ENCODE measurements around the gene RPTOR.
A peak's percentile ranks its signal among the peaks of the same experiment; 100 is the strongest.

The RPTOR gene

DNA sequence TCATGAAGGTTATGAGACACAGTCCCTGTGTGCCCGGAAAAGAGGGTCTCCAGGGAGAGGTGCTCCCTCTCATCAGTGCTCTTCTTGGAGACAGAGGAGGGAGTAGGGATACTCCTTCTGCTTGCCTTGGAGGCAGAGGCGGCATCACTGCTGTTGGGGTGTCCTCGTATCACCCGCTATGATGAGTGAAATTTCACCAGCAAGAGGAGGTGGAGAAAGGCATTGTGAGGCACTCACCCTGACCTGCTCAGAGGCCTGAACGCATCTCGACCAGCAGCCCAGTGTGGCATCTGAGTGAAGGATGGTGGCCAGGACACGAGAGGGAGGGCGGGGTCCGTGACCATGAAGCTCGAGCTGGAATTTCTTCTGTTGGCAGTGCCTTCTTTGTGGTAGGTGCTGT is 224.9 kb downstream of the RPTOR start:
- DNase-seq, result no peak

DNA sequence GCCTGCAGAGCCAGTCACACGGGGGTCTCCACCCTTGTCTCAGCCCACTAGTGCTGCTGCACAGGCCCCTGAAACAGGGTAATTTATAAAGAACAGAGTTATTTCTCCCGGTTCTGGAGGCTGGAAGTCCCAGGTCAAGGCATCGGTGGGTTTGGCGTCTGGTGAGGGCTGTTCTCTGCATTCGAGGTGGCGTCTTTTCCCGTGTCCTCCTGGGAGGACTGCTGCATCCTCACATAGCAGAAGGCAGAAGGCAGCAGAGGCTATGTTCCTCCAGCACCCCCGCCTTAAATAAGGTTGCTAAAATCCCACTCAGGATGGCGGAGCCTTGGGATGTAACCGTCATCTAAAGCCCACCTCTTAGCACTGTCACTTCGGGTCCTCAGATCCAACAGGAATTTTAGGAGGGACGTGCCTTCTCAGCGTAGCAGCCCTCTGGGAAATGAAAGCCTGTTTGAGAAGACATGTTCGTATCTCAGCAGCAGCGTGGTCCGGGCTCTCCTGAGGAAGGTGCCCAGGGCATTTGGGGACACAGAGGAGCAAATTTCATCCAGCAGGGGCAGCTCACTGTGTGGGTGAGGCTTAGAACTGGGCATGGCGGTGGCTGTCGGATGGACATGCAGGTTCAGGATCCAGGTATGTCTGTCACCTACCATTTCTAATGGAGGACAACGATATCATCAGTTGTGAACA is 225.4 kb downstream of the RPTOR start:
- no peak for DNase-seq

DNA sequence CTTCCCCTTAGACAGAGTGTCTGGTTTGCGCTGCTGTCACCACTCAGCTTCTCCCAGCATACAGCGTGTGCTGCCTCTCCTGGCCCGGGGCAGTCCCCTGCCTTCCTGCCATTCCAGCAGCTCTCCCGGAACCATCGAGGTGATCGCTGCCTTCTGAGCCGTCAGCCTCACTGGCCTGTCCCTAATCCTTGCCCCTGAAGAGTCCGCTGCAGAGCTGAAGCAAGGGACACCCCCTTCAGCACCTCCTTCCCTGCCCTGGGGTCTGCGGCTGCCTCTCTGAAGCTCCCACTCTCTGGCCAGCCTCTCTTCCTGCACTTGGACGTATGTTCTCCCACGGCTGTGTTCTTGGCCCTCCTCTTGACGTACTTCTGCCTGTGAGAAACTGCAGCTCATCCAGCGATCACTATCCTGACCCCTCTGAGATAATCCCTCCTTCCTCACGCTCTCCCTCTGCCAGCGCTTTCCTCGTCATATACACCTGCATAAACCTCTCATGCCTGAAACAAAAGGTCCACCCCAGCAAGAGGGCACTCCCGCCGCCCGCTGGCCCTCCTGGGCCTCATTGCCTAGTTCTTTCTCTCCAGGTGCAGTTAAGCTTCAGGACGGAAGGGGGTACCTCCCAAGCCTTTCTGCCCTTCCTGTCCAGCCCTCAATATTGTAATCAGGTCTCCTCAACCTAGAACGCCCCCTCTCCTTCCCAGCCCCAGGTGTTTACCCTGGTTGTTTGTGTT is 226.4 kb downstream of the RPTOR start:
- DNase-seq, result no peak

DNA sequence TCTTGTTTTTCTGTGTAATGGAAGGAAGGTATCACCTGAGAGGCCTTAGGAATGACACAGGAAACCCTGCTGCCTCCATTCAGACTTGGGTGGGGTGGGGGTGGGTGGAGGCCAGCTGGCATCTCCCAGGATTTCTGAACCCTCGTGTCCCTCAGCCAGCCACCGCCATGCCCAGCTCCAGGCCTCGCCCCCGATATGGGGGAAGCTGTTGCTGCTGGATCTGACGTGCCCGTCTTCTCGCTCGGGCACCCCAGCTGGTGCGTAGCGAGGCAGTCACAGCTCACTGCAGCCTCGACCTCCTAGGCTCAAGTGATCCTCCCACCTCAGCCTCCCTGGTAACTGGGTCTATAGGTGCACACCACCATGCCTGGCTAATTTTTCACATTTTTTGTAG is 227.0 kb downstream of the RPTOR start:
- no peak for DNase-seq

DNA sequence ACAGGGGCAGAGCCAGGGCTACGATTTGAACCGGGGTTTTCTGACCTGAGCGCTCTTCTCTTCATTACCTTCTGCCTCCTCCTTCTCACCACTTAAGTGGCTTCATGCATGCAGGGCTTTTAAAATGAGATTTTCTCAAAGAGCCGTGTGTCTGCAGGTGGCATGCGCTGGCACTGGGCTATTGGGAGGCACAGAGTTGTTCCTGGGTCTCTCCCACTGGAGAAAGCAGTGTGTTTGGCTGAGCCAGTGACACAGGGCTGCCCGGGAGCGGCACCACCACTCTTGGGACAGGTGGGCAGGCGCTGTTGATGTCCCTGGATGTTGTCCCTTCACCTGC is 228.2 kb downstream of the RPTOR start:
- no peak for DNase-seq

DNA sequence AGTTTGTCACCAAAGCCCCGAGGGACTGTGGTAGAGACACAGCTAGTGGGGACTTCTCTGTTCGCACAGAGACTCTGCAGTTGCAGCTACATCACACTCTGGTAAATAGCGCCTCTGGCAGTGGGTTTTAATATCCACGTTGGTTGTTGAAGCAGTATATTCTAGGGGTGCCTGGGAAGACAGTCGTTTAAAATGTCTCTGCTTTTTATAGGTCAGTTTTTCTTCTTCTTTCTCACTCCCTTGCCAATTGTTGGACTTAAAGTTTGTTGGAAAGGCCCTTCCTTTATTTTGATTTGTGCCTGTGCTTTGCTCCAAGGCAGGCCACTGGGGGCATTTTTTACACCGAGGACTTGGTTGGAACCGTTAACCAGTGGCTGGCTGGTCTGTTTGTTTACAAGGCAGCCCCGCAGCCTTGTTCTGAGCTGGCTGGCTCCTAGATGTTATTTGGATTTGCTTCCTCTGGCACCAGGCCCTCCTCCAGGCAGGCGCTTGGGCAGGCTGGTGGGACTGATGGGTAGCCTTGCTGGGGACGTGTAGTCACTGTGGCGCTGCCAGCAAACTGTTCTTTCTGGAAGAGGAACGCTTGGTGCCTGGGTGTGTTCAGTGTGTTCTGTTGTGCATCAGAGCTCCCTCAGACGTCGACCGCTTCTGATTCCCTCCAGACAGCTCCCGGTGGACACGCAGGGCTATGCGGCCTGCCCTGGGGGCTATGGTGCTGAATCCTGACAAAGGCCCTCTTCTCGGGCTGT is 228.8 kb downstream of the RPTOR start:
- DNase-seq, result no peak

DNA sequence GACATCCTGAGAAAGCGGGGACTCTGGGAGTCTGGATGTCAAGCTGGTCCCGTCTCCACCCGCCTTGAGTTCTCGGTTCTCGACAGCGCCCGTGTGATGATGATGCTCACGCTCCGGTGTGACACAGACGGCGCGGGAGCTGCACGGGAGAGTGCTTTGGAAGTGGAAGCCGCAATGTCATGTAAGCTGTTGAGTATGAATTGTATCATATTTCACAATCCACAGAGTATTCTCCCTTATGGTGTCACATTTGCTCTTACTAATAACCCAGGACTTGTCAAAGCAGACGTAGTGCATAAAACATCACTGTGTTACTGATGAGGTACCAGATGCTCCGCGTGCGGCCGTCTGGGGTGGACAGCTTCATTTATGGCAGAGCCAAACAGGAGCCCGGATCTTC is 229.5 kb downstream of the RPTOR start:
- DNase-seq, result peak; percentile 35

DNA sequence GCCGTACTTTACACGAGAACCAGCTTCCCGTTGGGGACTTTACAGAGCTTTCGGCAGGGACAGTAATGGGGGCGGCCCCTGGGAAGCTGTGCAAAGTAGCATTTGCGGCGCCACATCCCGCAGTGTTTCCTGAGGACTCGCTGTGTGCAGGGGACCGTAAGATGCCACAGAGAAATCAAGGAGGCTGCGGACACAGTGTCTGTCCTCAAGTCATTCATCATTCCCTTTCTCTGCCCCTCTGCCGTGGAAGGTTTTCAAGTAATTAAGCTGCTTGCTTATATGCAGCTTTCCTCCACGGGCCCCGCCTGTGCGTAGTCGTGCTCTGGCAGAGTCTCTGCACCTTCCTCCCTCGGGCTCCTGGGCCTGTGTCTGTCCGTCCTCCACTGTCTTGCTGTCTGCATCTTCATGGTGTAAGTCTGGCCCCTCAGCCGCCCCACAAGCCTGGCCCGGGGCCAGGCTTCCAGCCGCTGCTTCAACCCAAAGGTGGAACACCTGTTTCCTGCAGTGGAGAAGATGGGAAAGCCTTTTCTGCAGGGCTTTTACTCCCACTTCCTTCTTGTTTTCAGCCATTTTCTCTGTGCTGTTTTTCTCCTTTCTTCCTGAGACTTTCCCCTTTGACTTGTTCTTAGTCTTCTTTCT is 230.1 kb downstream of the RPTOR start:
- DNase-seq, result no peak

DNA sequence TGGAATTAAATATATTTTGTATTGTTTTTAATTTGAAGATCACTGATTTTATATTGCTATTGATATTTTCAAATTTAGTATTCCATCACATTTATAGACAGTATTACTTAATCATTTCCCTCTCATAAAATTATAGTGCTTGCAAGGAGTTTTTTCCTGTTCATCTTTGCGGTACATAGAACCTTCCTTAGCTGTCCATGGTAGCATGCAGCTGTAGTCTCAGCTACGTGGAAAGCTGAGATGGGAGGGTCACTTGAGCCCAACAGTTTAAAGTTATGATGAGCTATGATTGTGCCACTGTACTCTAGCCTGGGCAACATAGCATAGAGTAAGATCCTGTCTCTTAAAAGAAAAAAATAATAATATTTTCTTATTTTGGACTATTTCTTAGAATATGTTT is 231.2 kb downstream of the RPTOR start:
- no peak for DNase-seq

DNA sequence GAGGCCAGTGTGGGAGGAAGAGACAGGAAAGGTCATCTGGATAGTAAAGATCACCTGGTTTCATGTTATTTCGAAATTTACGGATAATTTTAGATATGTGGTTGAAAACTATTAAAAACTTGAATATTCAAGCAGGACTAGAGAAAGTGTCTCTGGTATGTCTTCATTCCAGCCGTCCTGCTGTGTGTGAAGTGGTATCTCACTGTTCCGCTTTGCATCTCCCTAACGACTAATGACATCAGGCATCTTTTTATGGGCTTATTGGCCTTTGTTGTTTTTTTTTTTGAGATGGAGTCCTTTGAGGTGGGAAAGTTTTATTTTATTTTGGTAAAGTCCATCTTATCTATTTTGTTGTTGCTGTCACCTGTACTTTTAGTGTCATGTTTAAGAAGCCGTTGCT is 232.6 kb downstream of the RPTOR start:
- no peak for DNase-seq

DNA sequence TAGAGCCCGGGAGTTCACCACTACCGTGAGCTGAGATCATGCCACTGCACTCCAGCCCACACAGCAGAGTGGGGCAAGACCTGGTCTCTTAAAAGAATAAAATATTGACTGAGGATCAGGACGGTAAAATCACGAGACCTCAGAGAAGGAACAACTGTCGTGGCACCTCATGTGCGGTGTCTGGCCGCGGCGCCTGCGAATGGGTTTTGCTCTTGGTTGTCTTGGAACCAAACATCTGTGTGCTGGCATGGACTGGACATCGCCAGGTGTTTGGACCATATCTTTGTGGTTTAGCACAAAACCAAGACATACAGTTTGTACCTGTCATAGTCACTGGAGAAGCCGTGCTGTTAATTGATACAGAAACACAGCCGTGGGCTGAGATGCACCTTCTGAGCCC is 234.1 kb downstream of the RPTOR start:
- DNase-seq, result no peak

DNA sequence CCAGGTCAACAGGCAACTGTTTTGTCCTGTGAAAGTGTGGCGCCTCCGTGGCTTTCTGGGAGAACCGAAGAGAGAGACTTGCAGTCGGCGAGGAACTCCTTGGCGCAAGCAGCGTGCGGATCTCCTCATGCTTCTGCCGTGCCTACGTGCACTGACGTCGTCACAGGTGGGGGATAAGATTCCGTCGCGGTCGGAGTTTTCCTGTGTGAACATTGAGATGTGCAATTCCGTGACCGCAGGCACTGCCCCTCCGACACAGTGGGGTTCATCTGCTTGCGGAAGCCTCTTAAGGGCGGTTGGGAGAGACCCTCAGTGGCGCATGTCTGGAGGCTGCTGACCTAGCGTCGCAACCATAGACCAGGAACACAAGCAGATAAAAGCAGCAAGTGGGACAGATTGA is 234.7 kb downstream of the RPTOR start:
- DNase-seq, result no peak

DNA sequence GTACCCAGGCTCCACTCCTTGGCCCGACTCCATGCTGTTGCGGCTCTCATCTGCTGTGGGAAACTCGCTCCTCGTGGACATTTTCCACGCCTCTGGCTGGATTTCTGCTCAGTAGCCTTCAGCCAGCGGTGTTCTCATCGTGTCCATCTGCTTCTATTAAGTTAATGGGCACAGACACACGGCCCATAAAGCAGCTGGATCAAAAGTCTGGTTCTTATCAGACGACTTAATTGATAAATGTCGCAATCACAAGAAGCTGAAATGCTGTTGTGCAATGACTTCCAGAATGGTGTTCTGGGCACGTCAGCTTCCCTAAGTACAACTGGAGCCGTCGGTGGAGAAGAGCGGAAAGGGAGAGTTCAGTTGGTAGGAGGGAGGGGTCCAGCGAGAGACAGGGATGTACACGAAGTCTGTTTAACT is 235.3 kb downstream of the RPTOR start:
- peak; percentile 82 for DNase-seq

DNA sequence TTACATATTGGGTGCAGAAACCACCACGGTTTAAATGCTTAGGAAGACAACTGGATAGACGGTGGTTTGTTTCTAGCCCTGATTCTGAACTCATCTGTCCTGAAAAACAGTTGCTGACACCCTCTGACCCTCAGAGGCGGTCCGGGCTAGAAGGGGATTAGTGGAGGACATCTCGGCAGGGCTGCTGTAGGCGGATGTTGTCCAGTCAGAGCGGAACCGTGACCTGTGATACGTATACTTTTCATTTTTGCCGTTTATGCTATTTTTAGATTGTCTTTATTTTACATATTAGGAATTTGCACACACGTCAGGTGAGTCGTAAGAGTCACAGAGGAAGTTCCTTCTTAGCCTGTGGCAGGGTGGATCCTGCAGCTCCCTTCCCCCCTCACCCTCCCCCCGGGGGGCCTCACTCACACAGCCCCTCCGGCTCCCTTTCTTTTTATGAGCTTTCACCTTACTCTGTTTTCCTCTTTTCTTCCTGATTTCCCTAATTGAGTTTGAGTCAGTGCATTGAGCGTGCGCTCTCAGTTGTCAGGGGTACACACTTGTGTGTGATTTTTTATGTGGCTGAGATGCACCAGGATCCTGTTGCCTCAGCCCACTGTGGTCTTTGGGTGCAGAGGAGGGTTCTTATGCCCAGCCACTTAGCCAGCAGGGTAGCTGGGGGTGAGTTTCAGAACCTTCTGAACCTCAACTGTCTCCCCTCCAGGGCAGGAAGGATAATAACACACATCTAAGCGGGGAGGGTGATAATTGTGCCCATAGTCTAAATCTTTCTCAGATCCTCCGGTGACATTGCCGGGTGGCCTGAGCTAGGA is 236.0 kb downstream of the RPTOR start:
- DNase-seq, result no peak

DNA sequence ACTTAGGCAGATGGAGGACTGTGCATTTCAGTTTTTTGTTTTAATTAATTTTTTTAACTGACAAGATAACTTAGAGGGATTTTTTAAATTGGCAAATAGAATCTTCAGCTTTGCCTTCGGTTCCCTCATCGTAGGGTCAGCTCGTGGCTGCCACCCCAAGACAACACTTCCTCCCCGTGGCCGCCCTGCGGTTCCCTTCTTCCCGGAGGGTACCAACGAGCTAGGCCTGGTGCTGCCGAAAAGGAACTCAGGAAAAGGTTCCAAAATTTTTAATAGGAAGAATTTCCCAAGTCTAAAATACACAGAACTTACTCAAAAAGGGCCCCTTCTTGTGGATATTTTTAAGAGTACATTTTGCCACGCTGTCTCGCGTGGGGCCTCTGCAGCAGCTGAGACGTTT is 236.6 kb downstream of the RPTOR start:
- no peak for DNase-seq

DNA sequence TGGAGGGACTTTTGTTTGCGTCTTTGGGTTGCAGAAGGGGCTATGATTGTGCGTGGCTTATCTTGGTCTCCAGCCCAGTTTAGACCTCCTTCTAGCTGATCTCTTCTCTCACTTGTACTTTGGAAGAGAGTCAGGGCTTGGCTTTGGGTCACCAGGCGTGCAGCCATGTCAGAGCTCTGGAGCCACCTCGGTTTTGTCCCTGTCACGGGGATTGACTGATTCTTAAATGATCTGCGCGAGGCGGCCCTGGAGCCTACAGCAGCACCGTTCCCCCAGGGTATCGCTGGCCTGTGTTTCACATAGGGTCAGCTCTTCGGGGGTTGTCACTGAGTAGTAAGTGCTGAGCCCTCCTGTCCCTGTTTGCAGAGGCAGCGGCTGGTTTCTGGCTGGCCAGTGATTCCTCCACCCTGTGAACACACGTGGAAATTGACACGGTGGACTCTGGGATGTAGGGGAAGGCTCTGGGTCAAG is 237.2 kb downstream of the RPTOR start:
- no peak for DNase-seq

DNA sequence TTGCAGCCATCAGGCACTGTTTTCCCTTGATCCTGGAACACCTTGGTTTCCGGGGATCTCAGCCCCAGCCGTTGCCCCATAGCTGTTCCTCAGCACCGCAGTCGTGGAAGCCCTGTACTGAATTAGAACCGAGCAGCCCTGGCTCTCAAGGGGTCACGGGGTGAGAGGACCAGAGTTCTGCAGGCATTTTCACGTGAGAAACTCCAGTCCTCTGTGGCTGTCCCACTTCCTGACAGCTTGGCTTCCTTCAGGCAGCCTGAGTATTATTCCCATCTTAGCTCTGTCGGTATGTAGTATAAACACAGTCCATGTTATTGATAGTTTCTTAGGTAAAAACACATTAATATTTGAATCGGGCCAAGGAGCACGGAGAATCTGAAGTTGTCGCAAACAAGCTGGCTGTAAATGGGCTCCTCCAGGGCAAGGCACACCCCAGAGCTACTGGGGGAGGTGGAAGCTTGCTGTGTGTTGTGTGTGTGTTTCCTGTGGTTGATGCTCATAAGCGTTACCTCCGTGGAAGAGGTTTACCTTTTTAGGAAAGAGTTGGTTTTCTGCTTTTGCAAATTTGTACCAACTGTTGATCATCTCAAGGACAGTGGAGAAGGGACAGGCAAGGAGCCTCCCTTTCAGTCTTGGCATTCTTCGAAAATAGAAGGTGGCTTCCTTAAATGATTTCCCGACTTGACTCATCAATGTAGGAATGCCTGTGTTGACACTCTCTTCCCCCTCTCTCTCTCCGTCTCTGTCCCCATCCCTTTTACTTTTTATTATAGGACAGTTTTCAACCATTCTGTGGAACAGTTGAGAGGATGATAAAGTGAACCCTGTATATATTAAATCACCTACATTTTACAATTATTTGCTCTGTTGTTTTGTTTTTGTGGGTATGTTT is 238.1 kb downstream of the RPTOR start:
- DNase-seq, result no peak

DNA sequence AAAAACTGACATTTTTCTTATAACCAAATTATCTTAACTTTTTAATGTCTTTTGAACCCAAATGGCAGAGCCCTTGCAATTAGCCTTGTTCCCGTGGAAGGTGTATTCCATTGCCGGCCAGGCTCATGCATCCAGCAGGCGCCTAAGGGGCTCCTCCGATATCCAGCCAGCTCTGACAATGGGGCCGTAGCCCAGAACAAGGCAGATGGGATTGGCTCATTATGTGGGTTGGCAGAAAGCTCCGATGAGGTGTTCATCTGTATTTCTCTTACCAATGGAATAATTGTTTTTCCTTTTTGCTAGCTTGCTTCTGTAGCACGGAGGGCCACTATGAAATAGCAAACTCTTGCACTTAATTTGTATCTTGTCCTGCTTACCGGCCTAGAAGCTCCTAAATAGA is 238.8 kb downstream of the RPTOR start:
- no peak for DNase-seq

DNA sequence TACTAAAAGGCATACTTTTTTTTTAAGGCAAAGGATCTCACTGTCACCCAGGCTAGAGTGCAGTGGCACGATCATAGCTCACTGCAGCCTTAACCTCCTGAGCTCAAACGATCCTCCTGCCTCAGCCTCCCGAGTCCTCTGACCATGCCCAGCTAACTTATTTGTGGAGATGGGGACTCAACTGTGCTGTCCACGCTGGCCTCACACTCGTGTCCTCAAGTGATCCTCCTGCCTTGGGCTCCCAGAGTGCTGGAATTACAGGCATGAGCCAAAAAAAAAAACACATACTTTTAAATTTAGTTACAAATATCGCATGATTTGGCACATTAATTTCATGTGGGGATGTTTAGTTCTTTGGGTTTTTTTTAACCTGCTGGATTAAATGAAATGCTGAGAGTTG is 239.3 kb downstream of the RPTOR start:
- no peak for DNase-seq

DNA sequence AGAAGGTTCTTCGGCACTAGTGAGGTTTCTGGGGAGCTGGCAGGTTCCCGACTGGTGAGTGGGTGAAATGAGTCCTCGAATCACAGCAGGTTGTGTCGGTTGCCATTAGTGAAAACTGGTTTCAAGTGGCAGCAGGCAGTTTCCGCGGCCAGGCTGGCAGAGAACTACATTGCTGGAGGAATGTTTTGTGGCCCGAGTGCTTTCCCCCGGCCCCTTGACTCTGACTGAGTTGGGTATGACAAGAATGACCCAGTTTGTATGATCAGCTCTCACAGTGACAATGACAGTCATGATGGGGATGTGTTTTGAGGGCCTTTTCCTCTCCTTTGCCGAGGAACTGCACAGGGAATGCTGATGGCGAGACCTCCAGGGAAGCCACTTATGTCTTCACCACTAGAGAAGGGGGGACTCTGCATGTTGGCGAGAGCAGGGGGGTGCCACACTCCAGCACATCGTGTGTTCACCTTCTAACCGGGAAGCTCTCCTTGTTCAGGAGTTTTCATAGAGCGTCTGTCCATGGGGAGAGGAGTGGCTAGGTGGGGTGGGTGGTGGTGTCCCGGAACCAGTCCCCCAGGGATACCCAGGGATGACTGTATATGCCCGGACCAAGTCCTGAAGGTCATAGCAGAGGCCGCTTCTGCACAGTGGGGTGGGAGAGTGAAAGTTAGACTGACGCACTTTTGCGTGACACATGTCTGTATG is 241.0 kb downstream of the RPTOR start:
- no peak for DNase-seq

DNA sequence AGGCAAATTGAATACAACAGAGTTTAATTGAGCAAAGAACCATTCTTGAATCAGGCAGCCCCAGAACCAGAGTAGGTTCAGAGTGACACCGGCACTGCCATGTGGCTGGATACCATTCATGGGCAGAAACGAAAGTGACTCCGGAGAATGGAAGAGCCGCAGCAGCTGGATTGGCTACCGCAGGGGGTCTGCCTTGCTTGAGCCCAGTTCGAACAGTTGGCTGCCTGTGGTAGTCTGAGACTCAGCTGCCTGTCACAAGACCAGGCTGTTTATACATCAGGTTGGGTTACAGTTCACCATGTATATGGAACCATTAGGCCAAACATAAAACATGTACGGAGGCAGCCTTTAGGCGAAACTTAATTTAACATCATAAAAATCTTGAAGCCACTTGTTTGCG is 241.8 kb downstream of the RPTOR start:
- DNase-seq, result no peak
